GM12878 (cell line): ENCODE results near the gene PLA2G2C. TPM values are rescaled to one million over a fixed set of nuclear protein-coding genes. Genes with fewer than 3 reads are reported as not detected.

Source experiments
- ATAC-seq: fragments of 200-7000 bp; cut with Tn5 transposase; 3 replicates; pipeline ENCODE4 v1.9.1; 2020; ENCODE audit warnings: mild to moderate bottlenecking, moderate library complexity
- BruUV-seq: library from RNA; stranded (reverse); fragments of 400-500 nt; replicated peaks from 2 replicates; lab custom pipeline; 2021; lab: Mats Ljungman, UMichigan
- CTCF ChIA-PET: fragments of 300-600 bp; sonication (Branson Sonifier 250); formaldehyde crosslinking; extraction: SDS; loops from one replicate; lab custom pipeline; 2021; ENCODE audit warnings: inconsistent platforms; lab: Yijun Ruan, JAX
- POLR2A ChIA-PET: fragments of 350-600 bp; formaldehyde crosslinking; extraction: SDS; loops from one replicate; lab custom pipeline; 2021; ENCODE audit warnings: inconsistent platforms; lab: Charles Lee
- RAD21 ChIA-PET: fragments of 300-600 bp; sonication (Branson Sonifier 250); formaldehyde crosslinking; loops from one replicate; lab custom pipeline; 2023; ENCODE audit warnings: antibody characterized with exemption; ENCODE audit not compliant: unreplicated experiment; lab: Charles Lee
- SMC1A ChIA-PET: fragments of 300-600 bp; sonication (Branson Sonifier 250); formaldehyde crosslinking; loops from one replicate; lab custom pipeline; 2023; ENCODE audit not compliant: unreplicated experiment, uncharacterized antibody; lab: Charles Lee
- DNase-seq: peaks from one replicate; pipeline ENCODE4 v3.0.0-alpha.2; 2011; ENCODE audit warnings: low read depth, low spot score
- FAIRE-seq: peaks from 3 replicates; lab custom pipeline; 2011; peaks lifted over from hg19 to GRCh38; lab: Jason Lieb, UNC
- H2AFZ ChIP-seq: 2 replicates; pipeline ENCODE4 v1.6.0; 2011; ENCODE audit warnings: low read depth, low read length, control low read depth; ENCODE audit not compliant: control insufficient read depth
- H3K27ac ChIP-seq: 2 replicates; pipeline ENCODE4 v1.5.1; 2011; ENCODE audit warnings: control low read depth; ENCODE audit not compliant: control insufficient read depth, insufficient read depth
- H3K27me3 ChIP-seq, 2 experiments: replicated peaks in 1 of 2; 2 replicates each; pipeline versions ENCODE4 v1.6.0 to v1.6.1; 2011; ENCODE audit warnings: low read length in 1 of 2; ENCODE audit not compliant: control insufficient read depth in 2 of 2, insufficient read depth in 2 of 2
- H3K36me3 ChIP-seq, 2 experiments: 2 replicates each; pipeline ENCODE4 v1.5.1; 2011; ENCODE audit warnings: low read length in 1 of 2; ENCODE audit not compliant: control insufficient read depth in 2 of 2, insufficient read depth in 2 of 2
- H3K4me1 ChIP-seq: 2 replicates; pipeline ENCODE4 v1.6.1; 2011; ENCODE audit warnings: mild to moderate bottlenecking, low read length, moderate library complexity, mixed read lengths; ENCODE audit not compliant: control insufficient read depth, insufficient read depth
- H3K4me2 ChIP-seq: 2 replicates; pipeline ENCODE4 v1.6.0; 2011; ENCODE audit warnings: control low read depth; ENCODE audit not compliant: control insufficient read depth, insufficient read depth
- H3K4me3 ChIP-seq: fragments of 200-600 bp; sonication (generic); 2 replicates; pipeline ENCODE4 v1.5.1; 2016
- H3K79me2 ChIP-seq: 2 replicates; pipeline ENCODE4 v1.6.0; 2011; ENCODE audit warnings: low read length; ENCODE audit not compliant: control insufficient read depth, insufficient read depth
- H3K9ac ChIP-seq: 2 replicates; pipeline ENCODE4 v1.8.0; 2011; ENCODE audit warnings: low read length, control low read depth, mixed read lengths; ENCODE audit not compliant: control insufficient read depth, insufficient read depth
- H3K9me3 ChIP-seq: replicated peaks from 3 replicates; pipeline ENCODE4 v1.5.1; 2011; ENCODE audit warnings: mild to moderate bottlenecking, low read length; ENCODE audit not compliant: control insufficient read depth, insufficient read depth
- H4K20me1 ChIP-seq: 2 replicates; pipeline ENCODE4 v1.6.0; 2011; ENCODE audit not compliant: control insufficient read depth, insufficient read depth
- CUX1 ChIP-seq: IDR thresholded peaks from 2 replicates; pipeline ENCODE4 v1.6.1; 2012; ENCODE audit warnings: improper control_type of control experiment, low read depth, low read length; ENCODE audit not compliant: insufficient replicate concordance
- HCFC1 ChIP-seq: fragments of 150-350 bp; IDR thresholded peaks from 2 replicates; pipeline ENCODE4 v1.6.1; 2014; ENCODE audit warnings: low read length
- KAT2A ChIP-seq: conservative IDR thresholded peaks from 2 replicates; pipeline ENCODE4 v1.6.1; 2011; ENCODE audit warnings: low read depth, low read length; ENCODE audit not compliant: control insufficient read depth
- LARP7 ChIP-seq: fragments of 450-650 bp; IDR thresholded peaks from 2 replicates; pipeline ENCODE4 v1.6.1; 2017; ENCODE audit warnings: mild to moderate bottlenecking
- MEF2A ChIP-seq: IDR thresholded peaks from 2 replicates; pipeline ENCODE4 v1.6.1; 2011; ENCODE audit warnings: low read depth, mild to moderate bottlenecking, low read length, moderate library complexity; ENCODE audit not compliant: insufficient read depth
- RCOR1 ChIP-seq: conservative IDR thresholded peaks from 2 replicates; pipeline ENCODE4 v1.6.1; 2012; ENCODE audit warnings: low read depth, low read length, improper control_type of control experiment
- SMAD1 ChIP-seq: fragments of 450-650 bp; IDR thresholded peaks from 2 replicates; pipeline ENCODE4 v1.6.1; 2018; ENCODE audit warnings: mild to moderate bottlenecking, low read depth; ENCODE audit not compliant: partially characterized antibody
- SMAD5 ChIP-seq: IDR thresholded peaks from 2 replicates; pipeline ENCODE4 v1.6.1; 2016; ENCODE audit warnings: antibody characterized with exemption, low read depth
- USF1 ChIP-seq: IDR thresholded peaks from 2 replicates; pipeline ENCODE4 v1.6.1; 2011; ENCODE audit warnings: borderline replicate concordance, low read depth, mild to moderate bottlenecking, moderate library complexity, mixed read lengths, low read length; ENCODE audit not compliant: insufficient read depth; ENCODE audit errors: extremely low read length
- WGBS: methylation state at CpG from one replicate; pipeline ENCODE4 v1.1.6; 2016; ENCODE audit warnings: low lambda C conversion rate; ENCODE audit not compliant: insufficient replicate concordance, insufficient coverage; ENCODE audit errors: missing lambda C conversion rate; 5-methylcytosine and 5-hydroxymethylcytosine counted together
- in situ Hi-C: fragments of 300-500 bp; cut with MboI; formaldehyde crosslinking; loops from 9 replicates; pipeline ENCODE4 v1.14.3; 2018; ENCODE audit warnings: mixed read lengths
- intact Hi-C: fragments of 100-400 bp; cut with micrococcal nuclease; formaldehyde crosslinking; loops from one replicate; pipeline ENCODE4 v1.14.2; 2022; ENCODE audit not compliant: unreplicated experiment
- polyA plus RNA-seq, 11 experiments: library from polyadenylated mRNA; depleted of rRNA in 4 of 11; unstranded in 6 of 11; stranded (reverse) in 5 of 11; fragments of >200 nt; fragmentation: Nextera tagmentation in 4 of 11; fragmentation: Illumina TruSeq in 1 of 11; extraction: Ambion mirVana in 4 of 11; extraction: Trizol in 1 of 11; gene quantifications; 1 replicate in 1 of 11; 2 replicates in 10 of 11; pipeline versions ENCODE4 v1.2.1 to v1.2.3, GENCODE V29; 2011 to 2016; ENCODE audit warnings: inconsistent platforms in 2 of 11, missing spikeins in 2 of 11, low read depth in 1 of 11
- total RNA-seq, 4 experiments: library from RNA; depleted of rRNA in 3 of 4; stranded (reverse); fragments of >200 nt in 3 of 4; fragmentation: Illumina TruSeq in 1 of 4; extraction: Trizol in 1 of 4; gene quantifications; 2 replicates each; pipeline versions ENCODE4 v1.2.1 to v1.2.3, GENCODE V29; 2013 to 2021

The PLA2G2C gene
- total and polyA plus RNA-seq, 10 of the 15 experiments (the other 5 are each of a cell fraction or from before 2014, with no cell fraction given), result 0.05 TPM; not detected in 9

- H3K27ac ChIP-seq, result no peak overlapping the region
- BruUV-seq, result no TSS peak
- TF ChIP-seq SMAD5 (no peak), HCFC1 (no peak), SMAD1 (no peak)
- H3K36me3 ChIP-seq, result no peaks in the 10 kb centered on the region
- RAD21 ChIA-PET, result no interaction called here
- H3K9me3 ChIP-seq, result no peaks in the 10 kb centered on the region
- no peaks in the 10 kb centered on the region for H3K79me2 ChIP-seq
- intact Hi-C loops, result loop anchor here (10.0 kb wide), 1 partner anchor 219 kb away; the partner anchor contains the start of gene PLA2G2A
- H3K4me3 ChIP-seq, result no peak overlapping the region
- no peak for FAIRE-seq
- no peak overlapping the region for H3K4me2 ChIP-seq
- no peak for ATAC-seq
- CTCF ChIA-PET, result interaction anchor here (0.8 to 5.3 kb wide), 12 partner anchors 11 to 279 kb away, joined by 3 to 52 read pairs (median 6); no protein-coding TSS in a partner anchor
- WGBS, result 45% methylated on average over 2 of the region's 2 CpGs
- POLR2A ChIA-PET, result no interaction called here
- no peak overlapping the region for H3K9ac ChIP-seq
- H3K27me3 ChIP-seq, result peaks cover 4% of the 10 kb centered on the region in 2 experiments
- SMC1A ChIA-PET, result interaction anchor here (1.1 to 3.5 kb wide), 5 partner anchors 25 to 289 kb away, joined by 3 to 12 read pairs (median 8); no protein-coding TSS in a partner anchor
- H4K20me1 ChIP-seq, result no peaks in the 10 kb centered on the region
- no peak overlapping the region for H2AFZ ChIP-seq
- H3K4me1 ChIP-seq, result no peaks in the 10 kb centered on the region
- no peak for DNase-seq
- in situ Hi-C loops, result loop anchor here (5.0 kb wide), 1 partner anchor 277 kb away; no protein-coding TSS in a partner anchor
These were observed 7.9 kb upstream of the PLA2G2C start for GRCh38 chr1:20194224-20194623.

- ChIA-PET RAD21 (no interaction called here), SMC1A (interaction anchor here (1.1 to 2.3 kb wide), 5 partner anchors 14 to 291 kb away, joined by 3 to 8 read pairs (median 6); no protein-coding TSS in a partner anchor), CTCF (interaction anchor here (0.9 to 5.3 kb wide), 10 partner anchors 11 to 274 kb away, joined by 3 to 52 read pairs (median 6); no protein-coding TSS in a partner anchor), POLR2A (interaction anchor here (0.6 kb wide), 1 partner anchor 583 kb away, joined by 5 read pairs; no protein-coding TSS in a partner anchor)
- no peaks in the 10 kb centered on the region for H3K36me3 ChIP-seq
- intact Hi-C loops (loop anchor here (10.0 kb wide), 1 partner anchor 218 kb away; the partner anchor contains the start of gene PLA2G2A), in situ Hi-C loops (loop anchor here (5.0 kb wide), 1 partner anchor 276 kb away; no protein-coding TSS in a partner anchor)
- 44% methylated on average over 1 of the region's 1 CpG for WGBS
- H3K4me1 ChIP-seq, result no peaks in the 10 kb centered on the region
- no peak for ATAC-seq
- H2AFZ ChIP-seq, result no peak overlapping the region
- no peak overlapping the region for H3K4me2 ChIP-seq
- H3K9me3 ChIP-seq, result no peaks in the 10 kb centered on the region
- no peak for FAIRE-seq
- H3K9ac ChIP-seq, result no peak overlapping the region
- no peak for DNase-seq
- H3K4me3 ChIP-seq, result no peak overlapping the region
- no peaks in the 10 kb centered on the region for H4K20me1 ChIP-seq
- H3K27ac ChIP-seq, result no peak overlapping the region
- no peaks in the 10 kb centered on the region for H3K79me2 ChIP-seq
- peaks cover 3 to 11% of the 10 kb centered on the region in 2 experiments for H3K27me3 ChIP-seq
- no TSS peak for BruUV-seq
- TF ChIP-seq MEF2A (no peak), RCOR1 (no peak), USF1 (no peak), LARP7 (no peak), CUX1 (no peak), KAT2A (no peak)
These were observed 6.6 kb upstream of the PLA2G2C start for GRCh38 chr1:20192871-20193411.
